Metanephros (tissue), 2 donors: ENCODE data around the gene ANKRD35. TPM values are rescaled to one million over a fixed set of nuclear protein-coding genes. Genes with fewer than 3 reads are reported as not detected.

ENCODE experiments used
- small RNA-seq: library from RNA; depleted of rRNA; stranded (forward); fragments of <200 nt; gene quantifications from one replicate; pipeline ENCODE3, GENCODE V24; 2014; ENCODE audit warnings: low replicate concordance
- total RNA-seq: library from RNA; depleted of rRNA; stranded (reverse); fragments of >200 nt; gene quantifications from one replicate; pipeline ENCODE4 v1.2.3, GENCODE V29; 2014

ANKRD35 gene, protein sequence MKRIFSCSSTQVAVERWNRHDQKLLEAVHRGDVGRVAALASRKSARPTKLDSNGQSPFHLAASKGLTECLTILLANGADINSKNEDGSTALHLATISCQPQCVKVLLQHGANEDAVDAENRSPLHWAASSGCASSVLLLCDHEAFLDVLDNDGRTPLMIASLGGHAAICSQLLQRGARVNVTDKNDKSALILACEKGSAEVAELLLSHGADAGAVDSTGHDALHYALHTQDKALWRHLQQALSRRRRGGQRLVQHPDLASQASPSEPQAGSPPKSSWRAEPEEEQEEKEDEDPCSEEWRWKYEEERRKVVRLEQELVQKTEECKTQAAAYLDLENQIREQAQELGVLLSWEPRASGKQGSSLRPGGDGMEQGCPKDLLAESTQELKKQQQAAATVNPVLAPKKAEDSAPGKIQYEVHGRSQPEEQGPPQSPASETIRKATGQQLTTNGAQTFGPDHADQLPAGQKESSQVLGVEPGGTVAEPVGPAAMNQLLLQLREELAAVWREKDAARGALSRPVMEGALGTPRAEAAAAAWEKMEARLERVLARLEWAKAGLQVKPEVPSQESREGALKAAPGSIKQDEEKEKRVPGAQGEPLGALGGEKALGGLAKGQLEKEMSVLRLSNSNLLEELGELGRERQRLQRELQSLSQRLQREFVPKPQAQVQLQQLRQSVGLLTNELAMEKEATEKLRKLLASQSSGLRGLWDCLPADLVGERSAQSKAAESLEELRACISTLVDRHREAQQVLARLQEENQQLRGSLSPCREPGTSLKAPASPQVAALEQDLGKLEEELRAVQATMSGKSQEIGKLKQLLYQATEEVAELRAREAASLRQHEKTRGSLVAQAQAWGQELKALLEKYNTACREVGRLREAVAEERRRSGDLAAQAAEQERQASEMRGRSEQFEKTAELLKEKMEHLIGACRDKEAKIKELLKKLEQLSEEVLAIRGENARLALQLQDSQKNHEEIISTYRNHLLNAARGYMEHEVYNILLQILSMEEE
- total RNA-seq = 3.1 TPM

DNA sequence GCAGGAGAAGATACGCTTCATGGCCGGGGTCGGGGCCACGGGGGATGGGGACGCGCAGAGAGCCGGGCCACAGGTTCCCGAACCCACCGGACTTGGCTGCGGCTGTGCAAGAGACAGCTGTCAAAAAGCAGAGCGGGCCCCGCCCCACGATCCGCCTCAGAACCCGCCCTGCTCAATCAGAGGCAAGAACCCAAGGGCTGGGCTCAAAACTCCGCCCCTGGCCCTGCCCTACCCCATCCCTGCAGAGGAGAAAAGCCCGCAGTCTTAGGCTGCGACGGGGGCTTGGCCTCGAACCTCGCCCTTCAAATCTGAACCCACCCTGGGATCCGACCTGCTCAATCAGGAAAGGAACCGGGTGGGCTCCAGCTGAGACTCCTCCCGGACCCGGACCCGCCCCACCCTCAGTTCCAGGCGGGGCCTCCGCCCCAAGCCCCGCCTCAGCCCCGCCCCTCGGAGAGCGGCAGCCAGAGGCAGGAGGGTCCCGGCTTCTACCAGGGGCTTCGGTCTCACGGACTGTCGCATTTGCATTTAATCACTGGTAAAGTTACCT, at the start of gene ANKRD35:
Gene ANKRD35, minus strand, starts transcription at position 129 of the 550 bp plus-strand sequence. Its CDS starts 108 bp downstream, at position 21.

DNA sequence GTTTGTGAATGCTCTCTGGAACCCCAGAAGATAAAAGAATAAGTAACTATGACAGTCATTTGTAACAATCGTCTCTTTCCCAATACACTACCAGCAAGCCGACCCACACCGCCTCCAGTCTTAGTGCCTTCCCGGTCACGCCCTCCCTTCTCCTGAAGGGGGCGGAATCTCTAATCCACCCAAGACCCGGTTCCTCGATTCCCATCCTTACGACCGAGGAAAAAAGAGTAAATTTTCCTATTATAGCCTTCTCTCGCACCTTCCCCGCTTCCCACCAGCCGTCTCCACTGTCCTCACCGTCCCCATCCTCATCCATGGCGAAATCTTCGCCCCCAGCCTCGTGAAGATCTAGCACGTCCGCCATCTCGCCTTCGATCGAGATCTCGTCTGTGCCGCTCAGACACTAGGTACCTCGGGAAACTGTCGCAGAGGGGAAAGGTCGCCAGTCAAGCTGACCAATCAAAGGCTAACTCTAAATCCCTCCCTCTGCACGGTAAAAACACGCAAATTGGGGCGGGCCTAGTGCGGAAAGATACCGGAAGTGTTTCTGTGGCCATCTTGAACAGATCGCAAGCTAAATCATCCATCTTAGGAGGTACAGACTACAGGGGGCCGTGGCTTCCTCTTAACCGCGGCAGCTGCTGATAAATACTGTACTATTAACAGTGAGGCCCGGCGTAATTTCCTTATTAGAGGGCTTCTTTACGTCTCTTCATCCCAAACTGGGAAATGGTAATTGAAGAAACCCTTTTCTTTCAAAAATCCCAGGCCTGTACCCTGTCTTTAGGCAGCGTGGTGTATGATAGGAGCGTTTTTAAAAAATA, 41.6 kb upstream of the ANKRD35 start, which contains the start of gene RBM8A:
Gene RBM8A, minus strand, starts transcription at position 422 of the 824 bp plus-strand sequence. Its CDS starts 58 bp downstream, at position 364.

DNA sequence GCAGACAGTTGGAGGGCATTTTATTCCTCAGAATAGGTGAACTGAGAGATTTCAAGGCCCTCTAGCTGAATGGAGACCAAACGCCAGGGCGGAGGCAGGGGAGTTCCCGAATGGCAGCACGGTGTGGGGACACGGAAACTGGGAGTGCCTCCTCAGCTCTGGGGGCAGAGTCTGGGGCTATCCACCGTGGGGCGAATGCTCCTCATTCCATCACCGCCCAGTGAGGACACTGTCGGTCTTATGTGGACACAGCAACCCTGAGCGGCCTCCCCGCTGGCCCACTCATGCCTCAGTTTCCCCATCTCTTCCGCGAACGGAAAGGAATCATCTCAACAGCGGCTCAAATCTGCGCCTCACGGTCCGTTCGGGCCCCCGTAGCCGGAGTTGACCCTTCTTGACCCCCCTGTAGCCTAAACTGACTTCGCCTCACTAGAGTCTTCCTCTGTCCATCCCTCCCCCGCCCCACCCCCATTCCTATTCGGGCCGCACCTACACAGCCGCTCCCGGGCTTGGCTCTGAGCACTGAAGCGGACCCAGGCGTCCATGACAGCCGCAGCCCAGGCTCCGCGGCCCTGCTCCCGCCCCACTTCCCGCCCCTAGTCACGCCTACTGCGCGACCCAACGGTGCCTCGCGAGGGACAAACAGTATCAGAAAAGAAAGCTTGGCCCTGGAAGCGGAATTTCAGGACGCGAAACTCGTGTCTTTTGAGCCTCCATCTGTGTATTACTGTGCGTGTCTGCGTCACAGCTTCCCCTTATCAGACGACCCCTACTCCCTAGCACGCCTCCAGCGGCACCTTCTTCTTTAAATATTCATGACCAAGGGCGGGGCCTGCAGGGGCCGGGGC, 32.7 kb upstream of the ANKRD35 start, which contains the start of gene PEX11B:
Gene PEX11B, minus strand, starts transcription at position 574 of the 848 bp plus-strand sequence. Its CDS starts 29 bp downstream, at position 545.

DNA sequence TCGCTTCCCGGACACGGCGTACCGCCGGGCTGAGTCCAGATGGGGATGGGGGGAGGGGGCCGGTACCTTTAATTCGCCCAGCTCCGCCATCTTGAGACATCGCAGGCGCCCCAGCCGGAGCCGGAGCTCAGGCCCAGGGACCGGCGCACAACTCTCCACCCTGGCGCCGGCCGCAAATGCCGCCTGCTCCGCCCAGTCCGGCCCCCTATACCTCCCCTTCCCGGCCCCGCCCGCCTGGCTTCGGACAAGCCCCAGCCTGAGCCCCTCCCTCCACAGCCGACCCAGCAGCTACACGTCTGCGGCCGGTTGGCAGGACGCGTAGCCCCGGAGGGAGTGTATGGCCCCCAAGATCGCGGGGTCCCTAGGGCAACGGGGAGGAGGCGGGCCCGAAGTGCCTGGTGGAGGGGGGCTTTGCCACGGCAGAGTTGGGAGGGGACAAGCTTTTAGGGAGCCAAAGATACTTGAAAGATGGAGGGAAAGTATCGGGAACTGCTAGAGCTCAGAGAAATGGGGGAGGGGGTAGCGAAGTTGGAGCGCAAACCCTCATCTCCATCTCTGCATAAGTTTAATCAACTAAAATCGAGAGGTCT, 26.7 kb downstream of the ANKRD35 start, which contains the start of gene PIAS3:
Gene PIAS3, minus strand, starts transcription at position 181 of the 590 bp plus-strand sequence. Its CDS starts 91 bp downstream, at position 90.

DNA sequence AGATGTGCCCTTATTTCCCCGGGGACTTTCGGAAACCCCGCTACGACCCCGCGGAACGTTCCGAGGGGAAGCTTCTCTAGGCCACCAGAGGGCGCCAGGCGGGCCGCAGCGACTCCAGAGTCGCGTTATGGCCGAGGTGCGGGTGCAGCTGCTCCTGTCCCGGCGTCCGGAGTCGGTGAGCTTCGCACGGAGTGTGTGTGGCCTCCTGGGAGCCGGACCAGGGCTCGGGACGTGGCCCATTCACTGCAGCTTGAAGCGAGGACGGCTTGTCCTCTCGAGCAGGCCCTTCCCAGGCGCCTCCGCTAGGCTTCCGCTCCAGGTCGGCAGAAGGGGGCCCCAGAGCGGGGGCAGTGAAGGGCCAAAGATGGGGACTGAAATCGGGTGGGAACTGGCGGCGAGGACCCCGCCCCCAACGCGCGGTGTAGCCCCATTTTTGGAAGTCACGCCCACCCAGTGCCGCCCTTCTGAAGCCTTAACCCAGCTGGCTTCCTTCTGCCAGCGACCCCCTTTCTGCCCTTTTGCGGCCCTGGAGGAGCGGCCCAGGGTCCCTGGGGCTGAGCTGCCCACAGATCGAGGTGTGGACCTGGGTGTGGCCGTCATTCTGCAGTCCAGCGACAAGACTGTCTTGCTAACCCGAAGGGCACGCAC, 40.0 kb downstream of the ANKRD35 start, which contains the start of gene NUDT17:
Gene NUDT17, plus strand, starts transcription at position 117 of the 648 bp plus-strand sequence. Its CDS starts 11 bp downstream, at position 128.

DNA sequence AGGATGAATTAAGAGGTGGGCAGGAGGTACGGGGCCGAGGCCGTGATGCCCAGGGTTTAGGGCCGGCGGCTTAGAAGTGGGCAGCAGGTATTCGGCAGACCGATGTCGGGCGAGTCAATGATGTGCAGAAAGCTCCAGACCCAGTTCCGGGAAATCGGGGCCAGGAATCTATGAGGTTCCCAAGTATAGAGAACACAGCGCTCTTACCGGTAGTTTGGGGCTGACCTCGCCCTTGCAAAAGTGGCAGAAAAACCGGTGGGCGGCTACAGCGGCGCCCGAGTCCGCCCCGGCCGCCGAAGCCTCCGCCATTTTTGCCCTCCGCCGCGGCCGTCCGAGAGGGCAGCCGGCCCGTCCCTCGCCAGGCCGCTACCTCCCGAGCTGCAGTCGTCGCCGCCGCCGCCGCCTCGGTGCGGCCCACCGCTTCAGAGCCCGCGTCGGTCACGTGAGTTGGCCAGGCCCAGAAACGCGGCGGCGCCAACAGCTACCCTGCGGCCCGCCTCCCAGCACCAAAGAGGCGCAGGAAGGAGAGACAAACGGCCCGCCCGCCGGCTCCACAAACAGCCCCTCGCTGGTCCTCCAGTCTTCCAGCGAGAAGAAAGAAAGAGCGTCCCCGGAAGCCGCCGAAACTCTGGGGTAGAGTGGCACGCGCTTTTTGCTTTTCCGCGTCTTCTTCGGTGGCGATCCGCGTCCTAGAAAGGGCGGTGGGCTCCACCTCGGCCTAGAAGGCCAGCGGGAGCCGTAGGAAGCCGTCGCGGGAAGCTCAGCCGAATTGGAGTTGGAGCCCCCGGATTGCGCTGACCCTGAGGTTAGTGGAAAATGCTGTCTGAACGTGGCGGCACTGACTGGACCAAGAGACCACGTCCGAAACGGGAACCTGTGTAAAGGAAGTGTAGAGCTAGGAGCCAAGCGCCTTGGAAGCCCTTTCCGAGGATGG, 61.8 kb downstream of the ANKRD35 start, which contains the start of the genes POLR3C and RNF115:
Gene POLR3C, plus strand, starts transcription at position 636 of the 934 bp plus-strand sequence. CDS start 1,577 bp downstream, outside the sequence.
Gene RNF115, minus strand, starts transcription at position 531 of the 934 bp plus-strand sequence. Its CDS starts 222 bp downstream, at position 309.

Small RNAs within 50 kb of the gene (small RNA-seq; reads per million reads assigned to genes)
- not detected for gene MIR6736

Other genes with a start within 250 kb of the ANKRD35 start
- 61.4 TPM for gene PDZK1, start 178.5 kb downstream of the ANKRD35 start, total RNA-seq
- gene CD160, start 166.4 kb downstream of the ANKRD35 start, total RNA-seq = 0.18 TPM
- gene RNF115, start 61.8 kb downstream of the ANKRD35 start, total RNA-seq = 14.9 TPM
- 23.2 TPM for gene POLR3C, start 61.7 kb downstream of the ANKRD35 start, total RNA-seq
- 6.8 TPM for gene NUDT17, start 40.2 kb downstream of the ANKRD35 start, total RNA-seq
- gene PIAS3, start 26.8 kb downstream of the ANKRD35 start, total RNA-seq = 21.6 TPM
- gene ITGA10, start 24.2 kb upstream of the ANKRD35 start, total RNA-seq = 1.2 TPM
- gene PEX11B, start 32.9 kb upstream of the ANKRD35 start, total RNA-seq = 27.0 TPM
- 55.0 TPM for gene RBM8A, start 41.6 kb upstream of the ANKRD35 start, total RNA-seq
- 24.3 TPM for gene LIX1L, start 72.2 kb upstream of the ANKRD35 start, total RNA-seq
- gene ANKRD34A, start 78.7 kb upstream of the ANKRD35 start, total RNA-seq = 0.41 TPM
- gene POLR3GL, start 78.8 kb upstream of the ANKRD35 start, total RNA-seq = 9.9 TPM
- gene TXNIP, start 110.7 kb upstream of the ANKRD35 start, total RNA-seq = 647 TPM
- gene HJV, start 135.9 kb upstream of the ANKRD35 start, total RNA-seq = 80.0 TPM